HepG2 (cell line): ENCODE data around the gene MTRFR. TPM values are rescaled to one million over a fixed set of nuclear protein-coding genes. Genes with fewer than 3 reads are reported as not detected.

Source experiments
- ATAC-seq: fragments of 200-7000 bp; cut with Tn5 transposase; 3 replicates; pipeline ENCODE4 v1.9.1; 2020; ENCODE audit warnings: mild to moderate bottlenecking, moderate library complexity
- BruUV-seq: library from RNA; stranded (reverse); fragments of 400-500 nt; replicated peaks from 2 replicates; lab custom pipeline; 2021; lab: Mats Ljungman, UMichigan
- CTCF ChIA-PET: fragments of 300-600 bp; formaldehyde crosslinking; extraction: SDS; loops from one replicate; lab custom pipeline; 2021; ENCODE audit warnings: low total read pairs, inconsistent platforms, low intra/inter-chr PET ratio; lab: Yijun Ruan, JAX
- POLR2A ChIA-PET: fragments of 350-600 bp; sonication (Branson Sonifier 250); formaldehyde crosslinking; loops from one replicate; lab custom pipeline; 2020; ENCODE audit warnings: antibody characterized with exemption, inconsistent platforms; lab: Yijun Ruan, JAX
- DNase-seq: peaks from one replicate; pipeline ENCODE4 v3.0.0-alpha.2; 2015; ENCODE audit warnings: low spot score
- FAIRE-seq: peaks from 3 replicates; lab custom pipeline; 2011; peaks lifted over from hg19 to GRCh38; lab: Jason Lieb, UNC
- H2AFZ ChIP-seq: one replicate; pipeline ENCODE4 v1.6.1; 2011; ENCODE audit warnings: low read length, inconsistent platforms
- H3K27ac ChIP-seq: fragments of 300-600 bp; 3 replicates; pipeline ENCODE4 v1.8.0; 2011; ENCODE audit warnings: mixed run types, mild to moderate bottlenecking, mixed read lengths, low read length, inconsistent platforms; ENCODE audit not compliant: insufficient read depth; ENCODE audit errors: extremely low read length
- H3K27me3 ChIP-seq, 2 experiments: fragments of 200-600 bp in 1 of 2; 2 replicates in 1 of 2; 3 replicates in 1 of 2; pipeline versions ENCODE4 v1.6.0 to v1.8.0; 2011; ENCODE audit warnings: low read length in 2 of 2, mild to moderate bottlenecking in 2 of 2, moderate library complexity in 2 of 2, inconsistent platforms in 1 of 2; ENCODE audit not compliant: insufficient read depth in 2 of 2, control insufficient read depth in 1 of 2
- H3K36me3 ChIP-seq, 2 experiments: fragments of 200-600 bp in 1 of 2; replicated peaks in 1 of 2; 2 replicates in 1 of 2; 3 replicates in 1 of 2; pipeline versions ENCODE4 v1.5.1 to v1.8.0; 2011; ENCODE audit warnings: low read length in 2 of 2, inconsistent platforms in 1 of 2; ENCODE audit not compliant: insufficient read depth in 2 of 2, control insufficient read depth in 1 of 2
- H3K4me1 ChIP-seq: 2 replicates; pipeline ENCODE4 v1.5.1; 2012; ENCODE audit warnings: low read length, inconsistent platforms; ENCODE audit not compliant: insufficient read depth
- H3K4me2 ChIP-seq: 2 replicates; pipeline ENCODE4 v1.6.0; 2011; ENCODE audit warnings: low read depth, low read length, inconsistent platforms
- H3K4me3 ChIP-seq, 3 experiments: fragments of 200-600 bp in 1 of 3; sonication (generic), shearing (Covaris generic) in 1 of 3; replicated peaks in 1 of 3; 2 replicates each; pipeline ENCODE4 v1.5.1; 2011 to 2016; ENCODE audit warnings: low read length in 3 of 3, inconsistent platforms in 2 of 3, low read depth in 2 of 3, mild to moderate bottlenecking in 2 of 3, control low read depth in 1 of 3, mixed read lengths in 1 of 3; ENCODE audit not compliant: insufficient read depth in 1 of 3
- H3K79me2 ChIP-seq: one replicate; pipeline ENCODE4 v1.6.1; 2011; ENCODE audit warnings: low read length, inconsistent platforms; ENCODE audit not compliant: insufficient read depth
- H3K9ac ChIP-seq: 2 replicates; pipeline ENCODE4 v1.6.0; 2011; ENCODE audit warnings: mild to moderate bottlenecking, low read depth, low read length, inconsistent platforms; ENCODE audit not compliant: insufficient read depth
- H3K9me3 ChIP-seq: 2 replicates; pipeline ENCODE4 v1.5.1; 2012; ENCODE audit warnings: mild to moderate bottlenecking, low read length
- H4K20me1 ChIP-seq: 2 replicates; pipeline ENCODE4 v1.6.0; 2011; ENCODE audit warnings: inconsistent platforms, mild to moderate bottlenecking, low read length, moderate library complexity; ENCODE audit not compliant: insufficient read depth
- AHR ChIP-seq: IDR thresholded peaks from 2 replicates; pipeline ENCODE4 v1.6.1; 2018; ENCODE audit warnings: missing genetic modification reagents, missing compliant biosample characterization
- FOXK1 ChIP-seq: sonication (generic); formaldehyde crosslinking; IDR thresholded peaks from 2 replicates; pipeline ENCODE4 v1.4.0; 2020; ENCODE audit warnings: low read depth, missing genetic modification reagents, borderline replicate concordance
- KDM5A ChIP-seq: fragments of 200-600 bp; sonication (generic); IDR thresholded peaks from 2 replicates; pipeline ENCODE4 v1.7.0; 2018; ENCODE audit warnings: antibody characterized with exemption, mild to moderate bottlenecking, low read length, borderline replicate concordance
- KLF6 ChIP-seq: IDR thresholded peaks from 2 replicates; pipeline ENCODE4 v1.8.0; 2016; ENCODE audit warnings: missing biosample characterization, missing genetic modification reagents
- NAIF1 ChIP-seq: sonication (generic); formaldehyde crosslinking; IDR thresholded peaks from 2 replicates; pipeline ENCODE4 v1.5.0; 2020; ENCODE audit warnings: mild to moderate bottlenecking, missing genetic modification reagents, borderline replicate concordance
- RAD21 ChIP-seq: fragments of 450-650 bp; formaldehyde crosslinking; IDR thresholded peaks from 2 replicates; pipeline ENCODE4 v1.5.0; 2020; ENCODE audit warnings: mild to moderate bottlenecking
- RBAK ChIP-seq: sonication (generic); formaldehyde crosslinking; IDR thresholded peaks from 2 replicates; pipeline ENCODE4 v1.5.1; 2020; ENCODE audit warnings: mild to moderate bottlenecking, missing genetic modification reagents
- REL ChIP-seq: sonication (generic); formaldehyde crosslinking; conservative IDR thresholded peaks from 2 replicates; pipeline ENCODE4 v1.8.0; 2022; ENCODE audit warnings: mild to moderate bottlenecking, missing genetic modification reagents, moderate library complexity
- REPIN1 ChIP-seq: sonication (generic); formaldehyde crosslinking; IDR thresholded peaks from 2 replicates; pipeline ENCODE4 v1.8.0; 2022; ENCODE audit warnings: missing genetic modification reagents, low read depth, mild to moderate bottlenecking, borderline replicate concordance
- SALL1 ChIP-seq: sonication (generic); formaldehyde crosslinking; IDR thresholded peaks from 2 replicates; pipeline ENCODE4 v1.8.0; 2022; ENCODE audit warnings: mild to moderate bottlenecking, missing genetic modification reagents
- SMC3 ChIP-seq: IDR thresholded peaks from 2 replicates; pipeline ENCODE4 v1.6.1; 2011; ENCODE audit warnings: low read length, improper control_type of control experiment
- SOX5 ChIP-seq: IDR thresholded peaks from 2 replicates; pipeline ENCODE4 v1.6.1; 2016; ENCODE audit warnings: borderline replicate concordance
- STAG1 ChIP-seq: sonication (generic); formaldehyde crosslinking; IDR thresholded peaks from 2 replicates; pipeline ENCODE4 v1.4.0; 2020; ENCODE audit warnings: missing genetic modification reagents
- ZNF460 ChIP-seq: sonication (generic); formaldehyde crosslinking; IDR thresholded peaks from 2 replicates; pipeline ENCODE4 v1.5.1; 2020; ENCODE audit warnings: missing genetic modification reagents, mild to moderate bottlenecking, borderline replicate concordance
- ZNF605 ChIP-seq: sonication (generic); formaldehyde crosslinking; IDR thresholded peaks from 2 replicates; pipeline ENCODE4 v1.8.0; 2022; ENCODE audit warnings: mild to moderate bottlenecking, missing genetic modification reagents
- ZNF652 ChIP-seq: IDR thresholded peaks from 2 replicates; pipeline ENCODE4 v1.6.1; 2016; ENCODE audit warnings: low read depth, borderline replicate concordance
- ZNF777 ChIP-seq: sonication (generic); formaldehyde crosslinking; IDR thresholded peaks from 2 replicates; pipeline ENCODE4 v1.4.0; 2020; ENCODE audit warnings: missing genetic modification reagents
- WGBS: methylation state at CpG from one replicate; pipeline ENCODE4 v1.1.6; 2017; ENCODE audit warnings: low lambda C conversion rate; 5-methylcytosine and 5-hydroxymethylcytosine counted together
- in situ Hi-C: cut with HindIII; loops from 2 replicates; pipeline ENCODE4 v1.10.0; 2017; ENCODE audit warnings: low pct_unique_long_range_greater_than_20kb; ENCODE audit not compliant: extremely low pct_ligation_motif_present
- intact Hi-C: fragments of 100-400 bp; cut with micrococcal nuclease; formaldehyde crosslinking; loops from one replicate; pipeline ENCODE4 v1.10.0; 2022; ENCODE audit not compliant: unreplicated experiment
- polyA plus RNA-seq, 8 experiments: library from polyadenylated mRNA; depleted of rRNA in 3 of 8; stranded (reverse) in 7 of 8; unstranded in 1 of 8; fragments of >200 nt; fragmentation: Illumina TruSeq in 4 of 8; extraction: Trizol in 4 of 8; gene quantifications; 2 replicates each; pipeline versions ENCODE4 v1.2.1 to v1.2.3, GENCODE V29; 2011 to 2016; ENCODE audit warnings: low read depth in 4 of 8, missing spikeins in 1 of 8, mixed read lengths in 1 of 8; ENCODE audit not compliant: insufficient read depth in 1 of 8
- total RNA-seq, 5 experiments: library from RNA; depleted of rRNA; stranded (reverse); fragments of >200 nt; fragmentation: Illumina TruSeq; extraction: Trizol; gene quantifications; 2 replicates each; pipeline ENCODE4 v1.2.3, GENCODE V29; 2016; ENCODE audit warnings: low read depth in 1 of 5
- TF ChIP-seq, protein P1 (sequence below): sonication (generic); formaldehyde crosslinking; IDR thresholded peaks from 2 replicates; pipeline ENCODE4 v1.5.0; 2020; ENCODE audit warnings: mild to moderate bottlenecking, missing genetic modification reagents, moderate library complexity
- TF ChIP-seq, protein P2 (sequence below): sonication (generic); formaldehyde crosslinking; IDR thresholded peaks from 2 replicates; pipeline ENCODE4 v1.8.0; 2023; ENCODE audit warnings: mild to moderate bottlenecking, missing genetic modification reagents
- TF ChIP-seq, protein P3 (sequence below): sonication (generic); formaldehyde crosslinking; IDR thresholded peaks from 2 replicates; pipeline ENCODE4 v1.4.0; 2020; ENCODE audit warnings: mild to moderate bottlenecking, missing genetic modification reagents

Gene MTRFR
- total and polyA plus RNA-seq, 2 of the 13 experiments (the other 11 are each of a cell fraction or from before 2014, with no cell fraction given): 7.1 to 9.9 TPM

DNA sequence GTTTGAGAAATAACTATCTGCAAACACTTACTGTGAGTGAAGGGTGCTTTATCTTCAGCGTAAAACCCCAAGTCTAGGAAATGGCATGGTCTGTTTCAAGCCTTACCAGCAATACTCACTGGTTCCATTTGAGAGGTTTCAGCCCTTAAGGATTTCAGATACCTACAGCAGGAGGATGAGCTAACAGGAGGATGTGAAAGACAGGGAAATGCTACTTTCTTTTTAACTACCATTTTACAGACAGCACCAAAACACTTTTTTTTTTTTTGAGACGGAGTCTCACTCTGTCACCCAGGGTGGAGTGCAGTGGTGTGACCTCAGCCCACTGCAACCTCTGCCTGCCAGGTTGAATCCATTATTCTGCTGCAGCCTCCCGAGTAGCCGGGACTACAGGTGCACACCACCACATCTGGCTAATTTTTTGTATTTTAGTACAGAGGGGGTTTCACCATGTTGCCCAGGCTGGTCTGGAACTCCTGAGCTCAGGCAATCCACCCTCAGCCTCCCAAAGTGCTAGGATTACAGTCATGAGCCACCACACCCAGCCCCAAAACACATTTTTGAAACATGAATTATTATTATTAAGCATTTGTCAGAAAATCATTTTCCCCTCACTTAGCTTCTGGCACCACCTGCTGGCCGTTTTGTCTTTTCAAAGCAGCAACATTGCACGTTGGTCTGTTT, 4.6 kb downstream of the MTRFR start:
- ATAC-seq (peak; percentile 17; the same call in 1 of the 3 replicates), DNase-seq (peak; percentile 34), FAIRE-seq (peak; percentile 58)
- Histone ChIP-seq H3K27me3 (no peaks in the 10 kb centered on the region; a peak in 1 of 5 replicates), H3K9me3 (no peaks in the 10 kb centered on the region), H4K20me1 (0 out of 2 replicates have a peak, but pooled peaks cover 3% of the 10 kb centered on the region), H3K4me3 (no peak overlapping the region), H3K36me3 (peaks cover 1 to 19% of the 10 kb centered on the region in 2 experiments; a peak in 4 of 5 replicates), H3K4me1 (peaks cover 28% of the 10 kb centered on the region), H3K79me2 (peaks cover 29% of the 10 kb centered on the region), H3K27ac (no peak overlapping the region), H3K9ac (no peak overlapping the region), H3K4me2 (no peak overlapping the region), H2AFZ (no peak overlapping the region)
- 65% methylated on average over 6 of the region's 6 CpGs for WGBS
- ChIA-PET POLR2A (interaction anchor here (0.7 to 1.2 kb wide), 3 partner anchors 125 to 253 kb away, joined by 3 read pairs; no protein-coding TSS in a partner anchor), CTCF (interaction anchor here (1.2 kb wide), 2 partner anchors 191 to 285 kb away, joined by 3 to 5 read pairs; no protein-coding TSS in a partner anchor)
- BruUV-seq: no TSS peak
- in situ Hi-C loops (loop anchor here (25.0 kb wide), 1 partner anchor 375 kb away; no protein-coding TSS in a partner anchor), intact Hi-C loops (loop anchor here (1.0 kb wide), 1 partner anchor 194 kb away; no protein-coding TSS in a partner anchor)
- TF ChIP-seq REL (CRISPR knock-in tag): no peak
- TF ChIP-seq SALL1 (CRISPR knock-in tag): peak; percentile 23; the same call in 1 of the 2 replicates
- peak; percentile 88 for TF ChIP-seq STAG1 (CRISPR knock-in tag)
- no peak for TF ChIP-seq KLF6 (CRISPR knock-in tag)
- no peak for TF ChIP-seq RBAK (CRISPR knock-in tag)
- peak; percentile 54 for TF ChIP-seq SMC3
- TF ChIP-seq ZNF652: no peak
- TF ChIP-seq, protein P1, sequence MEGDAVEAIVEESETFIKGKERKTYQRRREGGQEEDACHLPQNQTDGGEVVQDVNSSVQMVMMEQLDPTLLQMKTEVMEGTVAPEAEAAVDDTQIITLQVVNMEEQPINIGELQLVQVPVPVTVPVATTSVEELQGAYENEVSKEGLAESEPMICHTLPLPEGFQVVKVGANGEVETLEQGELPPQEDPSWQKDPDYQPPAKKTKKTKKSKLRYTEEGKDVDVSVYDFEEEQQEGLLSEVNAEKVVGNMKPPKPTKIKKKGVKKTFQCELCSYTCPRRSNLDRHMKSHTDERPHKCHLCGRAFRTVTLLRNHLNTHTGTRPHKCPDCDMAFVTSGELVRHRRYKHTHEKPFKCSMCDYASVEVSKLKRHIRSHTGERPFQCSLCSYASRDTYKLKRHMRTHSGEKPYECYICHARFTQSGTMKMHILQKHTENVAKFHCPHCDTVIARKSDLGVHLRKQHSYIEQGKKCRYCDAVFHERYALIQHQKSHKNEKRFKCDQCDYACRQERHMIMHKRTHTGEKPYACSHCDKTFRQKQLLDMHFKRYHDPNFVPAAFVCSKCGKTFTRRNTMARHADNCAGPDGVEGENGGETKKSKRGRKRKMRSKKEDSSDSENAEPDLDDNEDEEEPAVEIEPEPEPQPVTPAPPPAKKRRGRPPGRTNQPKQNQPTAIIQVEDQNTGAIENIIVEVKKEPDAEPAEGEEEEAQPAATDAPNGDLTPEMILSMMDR (CRISPR knock-in tag): peak; percentile 78
- no peak for TF ChIP-seq ZNF777 (CRISPR knock-in tag)
- peak; percentile 42; the same call in 1 of the 2 replicates for TF ChIP-seq REPIN1
- peak; percentile 65 for TF ChIP-seq RAD21
- TF ChIP-seq, protein P2, sequence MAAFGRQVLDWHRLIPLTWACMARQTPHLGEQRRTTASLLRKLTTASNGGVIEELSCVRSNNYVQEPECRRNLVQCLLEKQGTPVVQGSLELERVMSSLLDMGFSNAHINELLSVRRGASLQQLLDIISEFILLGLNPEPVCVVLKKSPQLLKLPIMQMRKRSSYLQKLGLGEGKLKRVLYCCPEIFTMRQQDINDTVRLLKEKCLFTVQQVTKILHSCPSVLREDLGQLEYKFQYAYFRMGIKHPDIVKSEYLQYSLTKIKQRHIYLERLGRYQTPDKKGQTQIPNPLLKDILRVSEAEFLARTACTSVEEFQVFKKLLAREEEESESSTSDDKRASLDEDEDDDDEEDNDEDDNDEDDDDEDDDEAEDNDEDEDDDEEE: no peak
- TF ChIP-seq NAIF1: 0 out of 2 replicates have a peak, but pooled peaks have one; percentile 23
- TF ChIP-seq ZNF460 (CRISPR knock-in tag): peak; percentile 81; the same call in 1 of the 2 replicates
- no peak; the same call in 1 of the 2 replicates for TF ChIP-seq KDM5A
- TF ChIP-seq ZNF605: 0 out of 2 replicates have a peak, but pooled peaks have one; percentile 45
- TF ChIP-seq AHR: no peak
- no peak for TF ChIP-seq SOX5 (CRISPR knock-in tag)
- TF ChIP-seq, protein P3, sequence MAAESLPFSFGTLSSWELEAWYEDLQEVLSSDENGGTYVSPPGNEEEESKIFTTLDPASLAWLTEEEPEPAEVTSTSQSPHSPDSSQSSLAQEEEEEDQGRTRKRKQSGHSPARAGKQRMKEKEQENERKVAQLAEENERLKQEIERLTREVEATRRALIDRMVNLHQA (CRISPR knock-in tag): no peak
- peak; percentile 14; the same call in 1 of the 2 replicates for TF ChIP-seq FOXK1 (CRISPR knock-in tag)
